ENCODE measurements around the gene ENAM.

- TF ChIP-seq CTCF (IDR thresholded peaks at IDR 0.05) (no peak), POLR2AphosphoS5 (IDR thresholded peaks at IDR 0.05) (no peak), POLR2A (IDR thresholded peaks at IDR 0.05) (no peak)
Observed at GRCh38 chr4:70654605-70655011, 26.1 kb downstream of the ENAM start.

All from prostate gland (tissue), 2 donors.